Measurements from ENCODE around the gene CCDC60. TPM values are rescaled to one million over a fixed set of nuclear protein-coding genes. Genes with fewer than 3 reads are reported as not detected.

Gene CCDC60
- polyA plus RNA-seq, 1 experiment = not detected

GRCh38 chr12:119463211-119463926 lies 128.8 kb downstream of the CCDC60 start:
- CTCF ChIA-PET = no interaction called here

GRCh38 chr12:119468296-119468695 lies 133.8 kb downstream of the CCDC60 start:
- Histone ChIP-seq H3K27me3 (ENCODE audit: control insufficient read depth, insufficient read depth, low read length) (no peaks in the 10 kb centered on the region), H3K36me3 (ENCODE audit: control insufficient read depth, insufficient read depth, low read length) (no peaks in the 10 kb centered on the region), H3K4me3 (ENCODE audit: low read depth, low read length) (no peak overlapping the region)
- ChIA-PET POLR2A (no interaction called here), CTCF (no interaction called here)
- no peak for DNase-seq (ENCODE audit: low read depth)
- TF ChIP-seq CTCF (IDR thresholded peaks at IDR 0.05; ENCODE audit: insufficient read depth, low read depth, low read length) = no peak

More at GRCh38 chr12:119463211-119463926, 128.8 kb downstream of the CCDC60 start:
- Histone ChIP-seq H3K36me3 (ENCODE audit: control insufficient read depth, insufficient read depth, low read length) (no peaks in the 10 kb centered on the region), H3K27me3 (ENCODE audit: control insufficient read depth, insufficient read depth, low read length) (no peaks in the 10 kb centered on the region), H3K4me3 (ENCODE audit: low read depth, low read length) (no peak overlapping the region)
- no peak for DNase-seq (ENCODE audit: low read depth)
- TF ChIP-seq CTCF (IDR thresholded peaks at IDR 0.05; ENCODE audit: insufficient read depth, low read depth, low read length) = no peak
- POLR2A ChIA-PET = no interaction called here

GRCh38 chr12:119475650-119476049 lies 141.1 kb downstream of the CCDC60 start:
- POLR2A ChIA-PET = no interaction called here
- no peak for DNase-seq (ENCODE audit: low read depth)
- CTCF ChIA-PET = no interaction called here
- H3K4me3 ChIP-seq (ENCODE audit: low read depth, low read length) = no peak overlapping the region
- no peaks in the 10 kb centered on the region for H3K27me3 ChIP-seq (ENCODE audit: control insufficient read depth, insufficient read depth, low read length)
- TF ChIP-seq CTCF (IDR thresholded peaks at IDR 0.05; ENCODE audit: insufficient read depth, low read depth, low read length) = no peak
- no peaks in the 10 kb centered on the region for H3K36me3 ChIP-seq (ENCODE audit: control insufficient read depth, insufficient read depth, low read length)

- no peak overlapping the region for H3K4me3 ChIP-seq (ENCODE audit: low read depth, low read length)
- no peak for TF ChIP-seq CTCF (IDR thresholded peaks at IDR 0.05; ENCODE audit: insufficient read depth, low read depth, low read length)
- no peaks in the 10 kb centered on the region for H3K36me3 ChIP-seq (ENCODE audit: control insufficient read depth, insufficient read depth, low read length)
- DNase-seq (ENCODE audit: low read depth) = no peak
- CTCF ChIA-PET = no interaction called here
- H3K27me3 ChIP-seq (ENCODE audit: control insufficient read depth, insufficient read depth, low read length) = no peaks in the 10 kb centered on the region
- POLR2A ChIA-PET = no interaction called here
Observed at GRCh38 chr12:119476951-119477350, 142.4 kb downstream of the CCDC60 start.

- ChIA-PET CTCF (no interaction called here), POLR2A (no interaction called here)
- Histone ChIP-seq H3K36me3 (ENCODE audit: control insufficient read depth, insufficient read depth, low read length) (no peaks in the 10 kb centered on the region), H3K27me3 (ENCODE audit: control insufficient read depth, insufficient read depth, low read length) (no peaks in the 10 kb centered on the region), H3K4me3 (ENCODE audit: low read depth, low read length) (no peak overlapping the region)
- no peak for DNase-seq (ENCODE audit: low read depth)
- no peak for TF ChIP-seq CTCF (IDR thresholded peaks at IDR 0.05; ENCODE audit: insufficient read depth, low read depth, low read length)
Observed at GRCh38 chr12:119479121-119479561, 144.6 kb downstream of the CCDC60 start.
